GM20431 (cell line): Measurements from ENCODE around the gene ACAP3.

Experiments
- in situ Hi-C: fragments of 300-500 bp; cut with MseI, MboI; formaldehyde crosslinking; loops from one replicate; pipeline ENCODE4 v1.15.0; 2020; ENCODE audit warnings: low sequenced_read_pairs; ENCODE audit not compliant: unreplicated experiment

Gene ACAP3

GRCh38 chr1:1273512-1274298 is 34.0 kb downstream of the ACAP3 start, which contains the start of gene UBE2J2:
UBE2J2 (minus strand) TSS chr1:1273854; CDS start chr1:1267992, 5,862 bp downstream.
- in situ Hi-C loops, result no loop called here

DNA sequence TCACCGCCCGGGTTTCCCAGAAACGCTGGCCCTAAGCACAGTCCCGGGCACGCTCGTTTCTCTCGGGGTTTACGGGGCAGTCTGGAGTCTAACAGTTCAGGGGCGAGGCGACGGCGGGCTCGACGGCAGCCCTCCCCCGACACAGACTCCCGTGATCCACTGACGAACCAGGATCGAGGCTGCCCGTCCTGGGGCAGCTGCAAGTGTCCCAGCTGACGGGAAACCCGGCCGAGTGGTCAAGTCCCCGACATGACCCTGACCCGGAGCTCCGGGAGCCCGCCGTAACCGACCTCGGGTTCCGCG is 34.6 kb downstream of the ACAP3 start:
- in situ Hi-C loops, result no loop called here

DNA sequence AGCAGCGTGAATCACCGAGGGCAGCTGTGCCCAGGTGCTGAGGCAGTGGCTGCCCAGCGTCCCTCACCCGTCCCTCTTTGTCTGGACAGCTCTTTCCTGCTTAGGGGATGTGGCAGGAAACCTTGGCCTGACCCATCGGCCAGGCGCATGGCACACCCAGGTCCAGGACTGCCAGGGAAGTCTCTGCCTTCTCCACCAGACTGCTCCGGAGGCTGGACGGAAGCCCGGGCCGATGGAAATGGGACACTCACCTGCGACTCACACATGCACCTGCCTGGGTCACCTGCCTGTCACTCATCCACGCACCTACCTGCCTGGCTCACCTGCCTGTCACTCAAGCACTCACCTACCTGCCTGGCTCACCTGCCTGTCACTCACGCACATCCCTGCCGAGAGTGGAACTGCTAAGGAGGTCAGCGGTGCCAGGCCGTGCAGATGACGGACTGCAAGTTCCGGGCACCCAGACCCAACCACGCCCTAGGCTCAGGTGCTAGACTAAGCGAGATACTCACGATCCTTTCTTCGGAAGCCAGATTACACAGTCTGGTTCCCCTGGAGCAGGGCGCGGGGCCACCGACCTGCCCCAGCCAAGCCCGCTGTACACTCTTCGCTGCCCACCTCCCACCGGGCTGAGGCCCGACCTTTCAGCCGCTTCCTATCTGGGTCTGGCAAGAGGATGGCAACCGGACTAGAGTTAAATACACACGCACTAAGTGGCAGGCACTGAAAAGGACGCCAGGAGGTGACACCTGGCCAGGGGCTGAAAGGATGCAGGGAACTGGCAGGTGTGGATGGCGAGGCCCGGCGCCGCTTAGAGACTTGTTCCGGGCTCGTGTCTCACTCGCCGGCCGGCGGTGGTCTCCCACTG is 35.2 kb downstream of the ACAP3 start:
- in situ Hi-C loops, result no loop called here

- in situ Hi-C loops, result no loop called here
Observed at GRCh38 chr1:1270813-1271212, 36.9 kb downstream of the ACAP3 start.

GRCh38 chr1:1268284-1268682 is 39.4 kb downstream of the ACAP3 start:
- in situ Hi-C loops, result no loop called here

GRCh38 chr1:1267488-1268283 is 40.0 kb downstream of the ACAP3 start:
- in situ Hi-C loops, result no loop called here

DNA sequence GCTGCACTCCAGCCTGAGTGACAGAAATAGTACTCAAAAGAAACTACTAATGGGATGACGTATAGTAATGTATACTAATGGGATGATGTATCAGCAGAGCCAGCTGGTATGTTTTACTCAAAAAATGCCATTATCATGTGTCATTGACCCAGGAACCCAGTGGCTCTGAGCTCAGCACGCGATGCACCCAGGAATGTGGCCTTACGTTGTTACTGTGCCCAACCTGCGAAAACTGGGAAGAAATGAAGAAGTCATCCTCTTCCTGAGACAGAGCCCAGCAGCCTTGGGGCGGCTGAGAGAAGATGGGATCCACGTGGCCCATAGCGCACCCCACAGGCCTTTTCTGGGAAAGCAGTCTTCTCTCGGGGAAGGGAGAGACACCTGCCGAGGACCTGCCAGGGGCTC is 42.9 kb downstream of the ACAP3 start:
- in situ Hi-C loops, result no loop called here

GRCh38 chr1:1264026-1264425 is 43.7 kb downstream of the ACAP3 start:
- in situ Hi-C loops, result no loop called here

DNA sequence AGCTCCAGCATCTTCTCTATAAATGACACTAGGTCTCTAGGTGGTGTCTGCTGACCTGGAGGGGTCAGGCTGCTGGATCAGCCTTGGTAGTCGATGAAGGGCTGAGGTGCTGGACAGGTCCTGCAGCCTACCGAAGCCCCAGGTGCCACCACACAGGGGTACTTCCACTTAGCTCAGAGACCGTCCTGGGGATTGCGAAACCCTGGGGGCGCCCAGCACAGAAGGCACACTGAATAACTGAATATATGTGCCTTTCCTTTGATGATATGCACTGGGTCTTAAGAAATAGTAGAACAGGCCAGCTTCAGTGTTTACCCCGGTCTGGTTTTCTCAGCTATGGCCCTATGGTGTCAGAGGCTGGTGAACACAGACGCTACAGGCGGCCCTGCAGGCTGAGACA is 45.0 kb downstream of the ACAP3 start:
- in situ Hi-C loops, result no loop called here

DNA sequence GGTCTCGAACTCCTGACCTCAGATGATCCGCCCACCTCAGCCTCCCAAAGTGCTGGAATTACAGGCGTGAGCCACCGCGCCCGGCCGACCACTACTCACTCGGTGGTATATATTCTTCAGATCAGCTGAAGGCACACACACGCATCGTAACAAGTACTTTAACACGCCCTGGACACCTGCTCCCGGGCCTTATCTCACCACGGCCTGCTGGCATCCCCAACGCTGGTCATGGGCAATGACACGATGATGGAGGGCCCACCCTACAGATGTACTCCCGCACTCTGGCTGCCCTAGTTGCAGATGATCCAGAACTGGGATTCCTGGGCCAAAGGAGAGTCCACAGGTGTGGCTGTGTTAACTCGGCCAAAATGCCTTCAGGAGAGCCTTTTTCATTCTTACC is 45.7 kb downstream of the ACAP3 start:
- in situ Hi-C loops, result no loop called here

- in situ Hi-C loops, result no loop called here
Observed at GRCh38 chr1:1260843-1261560, 46.7 kb downstream of the ACAP3 start.

GRCh38 chr1:1259951-1260600 is 47.7 kb downstream of the ACAP3 start:
- in situ Hi-C loops, result no loop called here

GRCh38 chr1:1259540-1259939 is 48.2 kb downstream of the ACAP3 start:
- in situ Hi-C loops, result no loop called here

GRCh38 chr1:1259119-1259488 is 48.6 kb downstream of the ACAP3 start:
- in situ Hi-C loops, result no loop called here

- in situ Hi-C loops, result no loop called here
Observed at GRCh38 chr1:1256956-1257871, 50.5 kb downstream of the ACAP3 start.

- in situ Hi-C loops, result no loop called here
Observed at GRCh38 chr1:1255611-1256010, 52.1 kb downstream of the ACAP3 start.

- in situ Hi-C loops, result no loop called here
Observed at GRCh38 chr1:1255078-1255477, 52.7 kb downstream of the ACAP3 start.

DNA sequence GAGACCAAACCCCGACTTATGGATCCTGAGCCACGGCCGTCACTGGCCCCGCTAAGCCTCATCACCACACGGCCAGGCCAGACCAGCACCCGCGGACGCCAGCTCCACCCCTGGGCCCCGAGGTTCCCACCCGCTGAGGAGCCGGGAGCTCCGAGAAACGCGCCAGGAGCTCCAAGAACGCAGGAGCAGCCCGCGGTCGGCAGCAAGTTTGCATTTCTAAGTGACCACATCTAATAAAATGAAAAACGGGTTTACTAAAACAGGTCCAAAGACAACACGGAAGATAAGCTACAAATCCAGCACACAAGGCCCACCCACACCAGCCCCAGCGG is 53.1 kb downstream of the ACAP3 start:
- in situ Hi-C loops, result no loop called here
